ENCODE results near the gene LAMA3. TPM values are rescaled to one million over a fixed set of nuclear protein-coding genes. Genes with fewer than 3 reads are reported as not detected.

The LAMA3 gene
- total RNA-seq, 1 donor from 2014 or later, result 1.9 TPM

GRCh38 chr18:23811176-23811575, 121.9 kb downstream of the LAMA3 start:
- no peak for TF ChIP-seq CTCF (IDR thresholded peaks at IDR 0.05)
- H3K27me3 Mint-ChIP-seq (ENCODE audit: low read depth), result peaks cover 18% of the 10 kb centered on the region

GRCh38 chr18:23812546-23813440, 123.5 kb downstream of the LAMA3 start:
- no peak for DNase-seq (ENCODE audit: low spot score)
- no peak overlapping the region for H3K4me3 Mint-ChIP-seq (ENCODE audit: unreplicated experiment)
- H3K36me3 Mint-ChIP-seq (ENCODE audit: low read depth), result peaks cover 1% of the 10 kb centered on the region
- H3K4me1 Mint-ChIP-seq (ENCODE audit: low read depth), result no peaks in the 10 kb centered on the region
- TF ChIP-seq CTCF (IDR thresholded peaks at IDR 0.05), result peak; percentile 97
- peaks cover 23% of the 10 kb centered on the region for H3K27me3 Mint-ChIP-seq (ENCODE audit: low read depth)
- no peak overlapping the region for H3K27ac Mint-ChIP-seq (ENCODE audit: unreplicated experiment)
- no peaks in the 10 kb centered on the region for H3K9me3 Mint-ChIP-seq (ENCODE audit: low read depth)

More at GRCh38 chr18:23811176-23811575, 121.9 kb downstream of the LAMA3 start:
- Mint-ChIP-seq H3K4me1 (ENCODE audit: low read depth) (peaks cover under 1% of the 10 kb centered on the region), H3K27ac (ENCODE audit: unreplicated experiment) (no peak overlapping the region), H3K4me3 (ENCODE audit: unreplicated experiment) (no peak overlapping the region), H3K9me3 (ENCODE audit: low read depth) (no peaks in the 10 kb centered on the region), H3K36me3 (ENCODE audit: low read depth) (peaks cover 1% of the 10 kb centered on the region)
- DNase-seq (ENCODE audit: low spot score), result no peak

DNA sequence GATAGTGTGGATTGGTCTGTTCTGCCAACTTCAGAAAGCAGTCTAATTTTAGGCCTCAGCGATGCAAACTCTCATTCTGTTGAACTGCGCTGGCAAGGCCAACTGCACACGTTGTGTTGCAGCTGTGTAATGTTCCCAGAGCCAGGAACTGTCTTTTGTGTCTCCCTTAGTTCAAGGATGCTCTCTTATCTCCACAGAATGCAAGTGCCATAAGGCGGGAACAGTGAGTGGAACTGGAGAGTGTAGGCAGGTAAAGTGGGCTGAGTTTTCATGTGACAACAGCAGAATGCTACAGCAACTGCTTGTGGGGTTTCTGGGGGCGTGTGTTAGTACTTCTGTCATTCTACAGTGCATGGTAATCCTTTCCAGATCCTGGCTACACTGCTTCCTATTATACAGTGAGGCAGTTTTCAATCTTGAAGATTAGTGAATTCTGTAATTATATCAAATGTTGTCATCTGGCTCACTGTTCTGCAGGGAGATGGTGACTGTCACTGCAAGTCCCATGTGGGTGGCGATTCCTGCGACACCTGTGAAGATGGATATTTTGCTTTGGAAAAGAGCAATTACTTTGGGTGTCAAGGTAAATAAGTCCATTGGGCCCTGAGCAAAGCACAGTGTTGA, 125.8 kb downstream of the LAMA3 start:
- no peak for DNase-seq (ENCODE audit: low spot score)
- H3K4me3 Mint-ChIP-seq (ENCODE audit: unreplicated experiment), result no peak overlapping the region
- H3K27ac Mint-ChIP-seq (ENCODE audit: unreplicated experiment), result no peak overlapping the region
- TF ChIP-seq CTCF (IDR thresholded peaks at IDR 0.05), result no peak
- H3K27me3 Mint-ChIP-seq (ENCODE audit: low read depth), result peaks cover 17% of the 10 kb centered on the region
- peaks cover 8% of the 10 kb centered on the region for H3K4me1 Mint-ChIP-seq (ENCODE audit: low read depth)
- H3K36me3 Mint-ChIP-seq (ENCODE audit: low read depth), result peaks cover 1% of the 10 kb centered on the region
- H3K9me3 Mint-ChIP-seq (ENCODE audit: low read depth), result no peaks in the 10 kb centered on the region

DNA sequence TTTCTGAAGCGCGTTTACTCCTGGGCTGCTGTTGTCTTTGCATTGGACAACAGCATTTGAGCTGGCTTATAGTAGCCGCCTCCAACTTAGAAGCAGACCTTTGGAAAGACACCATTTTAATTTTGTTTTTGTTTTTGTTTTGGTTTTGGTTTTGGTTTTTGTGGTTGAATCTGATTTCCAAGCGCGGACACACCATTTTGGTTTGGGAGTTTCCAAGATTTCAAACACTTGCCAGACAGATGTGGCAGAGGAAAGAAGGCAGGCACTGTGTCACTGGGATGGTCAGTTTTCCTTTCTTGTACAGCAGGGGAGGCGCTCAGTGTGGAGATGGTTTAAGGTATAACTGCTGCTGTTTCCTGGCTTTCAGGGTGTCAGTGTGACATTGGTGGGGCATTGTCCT, 126.8 kb downstream of the LAMA3 start:
- H3K9me3 Mint-ChIP-seq (ENCODE audit: low read depth), result no peaks in the 10 kb centered on the region
- peaks cover 8% of the 10 kb centered on the region for H3K4me1 Mint-ChIP-seq (ENCODE audit: low read depth)
- no peak for DNase-seq (ENCODE audit: low spot score)
- TF ChIP-seq CTCF (IDR thresholded peaks at IDR 0.05), result no peak
- peaks cover 1% of the 10 kb centered on the region for H3K36me3 Mint-ChIP-seq (ENCODE audit: low read depth)
- no peak overlapping the region for H3K4me3 Mint-ChIP-seq (ENCODE audit: unreplicated experiment)
- peaks cover 12% of the 10 kb centered on the region for H3K27me3 Mint-ChIP-seq (ENCODE audit: low read depth)
- no peak overlapping the region for H3K27ac Mint-ChIP-seq (ENCODE audit: unreplicated experiment)

DNA sequence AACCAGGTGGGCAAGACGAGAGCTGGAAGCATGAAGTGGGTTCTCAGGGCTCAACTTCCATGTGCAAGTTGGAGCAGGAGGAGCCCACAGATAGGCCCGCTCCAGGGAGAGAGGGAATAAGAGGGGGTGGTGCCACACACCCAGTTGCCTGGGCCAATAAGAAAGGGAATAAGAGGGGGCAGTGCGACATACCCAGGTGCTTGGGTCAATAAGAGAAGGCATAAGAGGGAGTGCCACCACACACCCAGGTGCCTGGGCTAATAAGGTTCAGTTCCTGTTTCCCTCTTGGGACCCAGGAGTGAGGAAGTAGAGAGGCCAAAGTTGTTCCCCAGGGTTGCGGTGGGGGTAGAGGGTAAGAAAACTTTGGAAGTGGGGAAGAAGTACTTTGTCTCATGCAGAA, 127.5 kb downstream of the LAMA3 start:
- H3K27me3 Mint-ChIP-seq (ENCODE audit: low read depth), result peaks cover 8% of the 10 kb centered on the region
- DNase-seq (ENCODE audit: low spot score), result no peak
- H3K36me3 Mint-ChIP-seq (ENCODE audit: low read depth), result no peaks in the 10 kb centered on the region
- peaks cover 8% of the 10 kb centered on the region for H3K4me1 Mint-ChIP-seq (ENCODE audit: low read depth)
- no peak overlapping the region for H3K27ac Mint-ChIP-seq (ENCODE audit: unreplicated experiment)
- H3K9me3 Mint-ChIP-seq (ENCODE audit: low read depth), result no peaks in the 10 kb centered on the region
- TF ChIP-seq CTCF (IDR thresholded peaks at IDR 0.05), result no peak
- H3K4me3 Mint-ChIP-seq (ENCODE audit: unreplicated experiment), result no peak overlapping the region

All from chondrocyte (in vitro differentiated cells).